BE2C (cell line): Measurements from ENCODE around the gene NNT.
"Not testable (repeated sequence)": the region's sequence is repeated elsewhere in the genome, so short reads cannot be mapped to it uniquely, and the experiment has no call there.

Experiments
- DNase-seq: peaks from one replicate; pipeline ENCODE4 v3.0.0-alpha.2; 2020
- H3K27me3 ChIP-seq: fragments of 250-450 bp; sonication (Bioruptor Pico); 2 replicates; pipeline ENCODE4 v1.5.1; 2020; ENCODE audit warnings: mild to moderate bottlenecking
- H3K36me3 ChIP-seq: fragments of 250-450 bp; sonication (Bioruptor Pico); 2 replicates; pipeline ENCODE4 v1.5.1; 2020; ENCODE audit warnings: mild to moderate bottlenecking
- H3K4me1 ChIP-seq: fragments of 250-450 bp; sonication (Bioruptor Pico); 2 replicates; pipeline ENCODE4 v1.5.1; 2020
- H3K4me3 ChIP-seq: 2 replicates; pipeline ENCODE4 v1.5.1; 2011; ENCODE audit warnings: low read depth, low read length
- H3K9me3 ChIP-seq: fragments of 250-450 bp; sonication (Bioruptor Pico); 2 replicates; pipeline ENCODE4 v1.5.1; 2020
- CTCF ChIP-seq: IDR thresholded peaks from 2 replicates; pipeline ENCODE4 v1.5.1; 2012; ENCODE audit warnings: mild to moderate bottlenecking, low read depth, low read length

The NNT gene

GRCh38 chr5:43685252-43685950 lies 82.4 kb downstream of the NNT start:
- Histone ChIP-seq H3K27me3 (no peaks in the 10 kb centered on the region), H3K4me1 (no peaks in the 10 kb centered on the region), H3K9me3 (no peaks in the 10 kb centered on the region), H3K4me3 (no peak overlapping the region), H3K36me3 (no peaks in the 10 kb centered on the region)
- TF ChIP-seq CTCF, result no peak
- no peak for DNase-seq

- no peak for TF ChIP-seq CTCF
- H3K27me3 ChIP-seq, result no peaks in the 10 kb centered on the region
- H3K4me3 ChIP-seq, result no peak overlapping the region
- H3K4me1 ChIP-seq, result no peaks in the 10 kb centered on the region
- H3K9me3 ChIP-seq, result no peaks in the 10 kb centered on the region
- DNase-seq, result no peak
- no peaks in the 10 kb centered on the region for H3K36me3 ChIP-seq
Observed at GRCh38 chr5:43687275-43687674, 84.3 kb downstream of the NNT start.

DNA sequence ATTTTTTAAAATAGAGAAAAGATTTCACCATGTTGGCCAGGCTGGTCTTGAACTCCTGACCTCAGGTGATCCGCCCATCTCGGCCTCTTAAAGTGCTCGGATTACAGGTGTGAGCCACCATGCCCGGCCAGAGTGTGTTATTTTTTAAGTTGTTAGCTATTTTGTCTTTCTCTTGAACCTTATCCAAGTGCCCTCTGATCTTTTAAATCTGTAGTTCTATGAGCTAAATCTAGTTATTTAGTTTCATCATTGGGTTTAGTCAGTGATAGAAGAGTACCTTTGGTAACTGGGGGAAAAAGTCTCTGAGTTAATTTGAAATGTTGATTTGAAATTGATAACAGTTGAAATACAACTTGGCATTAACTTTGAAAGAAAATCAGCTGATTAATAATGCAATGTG lies 88.3 kb downstream of the NNT start:
- Histone ChIP-seq H3K4me1 (no peaks in the 10 kb centered on the region), H3K36me3 (peaks cover 10% of the 10 kb centered on the region), H3K27me3 (no peaks in the 10 kb centered on the region), H3K4me3 (no peak overlapping the region), H3K9me3 (no peaks in the 10 kb centered on the region; the same call in 1 of the 2 replicates)
- DNase-seq, result no peak
- TF ChIP-seq CTCF, result no peak

- Histone ChIP-seq H3K4me3 (no peak overlapping the region), H3K27me3 (no peaks in the 10 kb centered on the region), H3K4me1 (no peaks in the 10 kb centered on the region), H3K9me3 (no peaks in the 10 kb centered on the region; the same call in 1 of the 2 replicates), H3K36me3 (peaks cover 14% of the 10 kb centered on the region)
- TF ChIP-seq CTCF, result no peak
- no peak for DNase-seq
Observed at GRCh38 chr5:43691893-43692292, 88.9 kb downstream of the NNT start.

GRCh38 chr5:43693411-43693810 lies 90.4 kb downstream of the NNT start:
- Histone ChIP-seq H3K9me3 (no peaks in the 10 kb centered on the region; the same call in 1 of the 2 replicates), H3K4me3 (no peak overlapping the region), H3K27me3 (no peaks in the 10 kb centered on the region), H3K36me3 (peaks cover 14% of the 10 kb centered on the region), H3K4me1 (no peaks in the 10 kb centered on the region)
- no peak for DNase-seq
- TF ChIP-seq CTCF, result no peak

GRCh38 chr5:43694027-43694426 lies 91.0 kb downstream of the NNT start:
- no peak for TF ChIP-seq CTCF
- H3K27me3 ChIP-seq, result no peaks in the 10 kb centered on the region
- no peaks in the 10 kb centered on the region for H3K4me1 ChIP-seq
- peaks cover 14% of the 10 kb centered on the region for H3K36me3 ChIP-seq
- no peak for DNase-seq
- no peaks in the 10 kb centered on the region; the same call in 1 of the 2 replicates for H3K9me3 ChIP-seq
- H3K4me3 ChIP-seq, result no peak overlapping the region

DNA sequence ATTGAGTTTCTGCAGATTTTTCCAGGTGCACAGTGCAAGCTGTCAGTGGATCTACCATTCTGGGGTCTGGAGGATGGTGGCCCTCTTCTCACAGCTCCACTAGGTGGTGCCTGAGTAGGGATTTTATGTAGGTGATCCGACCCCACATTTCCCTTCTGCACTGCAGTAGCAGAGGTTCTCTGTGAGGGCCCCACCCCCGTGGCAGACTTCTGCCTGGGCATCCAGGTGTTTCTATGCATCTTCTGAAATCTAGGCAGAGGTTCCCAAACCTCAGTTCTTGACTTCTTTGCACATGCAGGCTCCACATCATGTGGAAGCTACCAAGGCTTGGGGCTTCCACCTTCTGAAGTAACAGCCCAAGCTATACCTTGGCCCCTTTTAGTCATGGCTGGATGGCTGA lies 93.5 kb downstream of the NNT start:
- DNase-seq, H3K4me3 ChIP-seq, H3K27me3 ChIP-seq, H3K4me1 ChIP-seq, H3K9me3 ChIP-seq: not testable (repeated sequence)
- H3K36me3 ChIP-seq, result peaks cover 17% of the 10 kb centered on the region
